GM03348 (cell line): ENCODE data around the gene CBX6.
A peak's percentile ranks its signal among the peaks of the same experiment; 100 is the strongest.
"Not testable (repeated sequence)": the region's sequence is repeated elsewhere in the genome, so short reads cannot be mapped to it uniquely, and the experiment has no call there.

Experiments used
- DNase-seq: peaks from one replicate; pipeline ENCODE4 v3.0.0; 2012; ENCODE audit warnings: low spot score

CBX6 gene

GRCh38 chr22:38861170-38861876 lies 10.7 kb downstream of the CBX6 start:
- peak; percentile 41 for DNase-seq

GRCh38 chr22:38860283-38861169 lies 11.5 kb downstream of the CBX6 start:
- no peak for DNase-seq

GRCh38 chr22:38859581-38860282 lies 12.3 kb downstream of the CBX6 start:
- DNase-seq: no peak

- DNase-seq: no peak
These were observed 13.5 kb downstream of the CBX6 start for GRCh38 chr22:38858492-38858891.

GRCh38 chr22:38854476-38854875 lies 17.5 kb downstream of the CBX6 start:
- not testable (repeated sequence) for DNase-seq

GRCh38 chr22:38853883-38854282 lies 18.1 kb downstream of the CBX6 start:
- DNase-seq: not testable (repeated sequence)

- DNase-seq: no peak
These were observed 18.8 kb downstream of the CBX6 start for GRCh38 chr22:38853196-38853651.

- no peak for DNase-seq
These were observed 19.5 kb downstream of the CBX6 start for GRCh38 chr22:38852522-38852921.

GRCh38 chr22:38850941-38851849 lies 20.8 kb downstream of the CBX6 start:
- peak; percentile 68 for DNase-seq

- DNase-seq: no peak
These were observed 21.6 kb downstream of the CBX6 start for GRCh38 chr22:38850399-38850798.

- no peak for DNase-seq
These were observed 22.2 kb downstream of the CBX6 start for GRCh38 chr22:38849811-38850210.

GRCh38 chr22:38846412-38846811 lies 25.6 kb downstream of the CBX6 start:
- DNase-seq: no peak

GRCh38 chr22:38845004-38845740 lies 26.8 kb downstream of the CBX6 start:
- DNase-seq: no peak

- DNase-seq: no peak
These were observed 27.6 kb downstream of the CBX6 start for GRCh38 chr22:38844315-38845003.

- peak; percentile 75 for DNase-seq
These were observed 28.2 kb downstream of the CBX6 start, which contains the start of gene NPTXR for GRCh38 chr22:38843657-38844314. Gene NPTXR (minus strand): TSS chr22:38844028.

- DNase-seq: peak; percentile 80
These were observed 28.8 kb downstream of the CBX6 start for GRCh38 chr22:38843201-38843656.

- DNase-seq: no peak
These were observed 29.4 kb downstream of the CBX6 start for GRCh38 chr22:38842512-38843200.

- no peak for DNase-seq
These were observed 30.4 kb downstream of the CBX6 start for GRCh38 chr22:38841635-38842034.

GRCh38 chr22:38841211-38841610 lies 30.8 kb downstream of the CBX6 start:
- DNase-seq: no peak
